Erythroblast (primary cell): Measurements from ENCODE around the gene RIOX2.

Experiments used
- DNase-seq, 2 experiments: peaks; one replicate each; lab custom pipeline; 2025; lab: John Stamatoyannopoulos, UW
- GATA1 ChIP-seq: IDR thresholded peaks from 2 replicates; pipeline ENCODE4 v1.6.1; 2011; ENCODE audit warnings: low read depth, mild to moderate bottlenecking, control low read depth, low read length, moderate library complexity
- POLR2A ChIP-seq: IDR thresholded peaks from 2 replicates; pipeline ENCODE4 v1.6.1; 2011; ENCODE audit warnings: mild to moderate bottlenecking, low read length

The RIOX2 gene

GRCh38 chr3:97954228-97954827, 17.9 kb downstream of the RIOX2 start:
- no peak for TF ChIP-seq POLR2A
- no peak for DNase-seq

GRCh38 chr3:97952872-97953271, 19.4 kb downstream of the RIOX2 start:
- DNase-seq: no peak
- no peak for TF ChIP-seq GATA1
- TF ChIP-seq POLR2A: no peak

- TF ChIP-seq GATA1: no peak
- no peak for DNase-seq
Measured at GRCh38 chr3:97952280-97952679, 20.0 kb downstream of the RIOX2 start.

- DNase-seq: no peak
- TF ChIP-seq GATA1: no peak
- no peak for TF ChIP-seq POLR2A
Measured at GRCh38 chr3:97950360-97950759, 21.9 kb downstream of the RIOX2 start.

GRCh38 chr3:97949743-97950142, 22.5 kb downstream of the RIOX2 start:
- no peak for TF ChIP-seq POLR2A

GRCh38 chr3:97949110-97949485, 23.1 kb downstream of the RIOX2 start:
- DNase-seq: no peak
- no peak for TF ChIP-seq GATA1
- no peak for TF ChIP-seq POLR2A

More at GRCh38 chr3:97949743-97950142, 22.5 kb downstream of the RIOX2 start:
- DNase-seq: no peak

- no peak for TF ChIP-seq POLR2A
- no peak for TF ChIP-seq GATA1
- DNase-seq: no peak
Measured at GRCh38 chr3:97948351-97949109, 23.7 kb downstream of the RIOX2 start.

- TF ChIP-seq GATA1 (no peak), POLR2A (no peak)
- DNase-seq: no peak
Measured at GRCh38 chr3:97942801-97943546, 29.3 kb downstream of the RIOX2 start.

- no peak for TF ChIP-seq GATA1
- TF ChIP-seq POLR2A: no peak
- no peak for DNase-seq
Measured at GRCh38 chr3:97940034-97940433, 32.2 kb downstream of the RIOX2 start.

- no peak for TF ChIP-seq GATA1
- TF ChIP-seq POLR2A: no peak
- DNase-seq: no peak
Measured at GRCh38 chr3:97939401-97939800, 32.8 kb downstream of the RIOX2 start.

- DNase-seq: no peak
- TF ChIP-seq GATA1 (no peak), POLR2A (no peak)
Measured at GRCh38 chr3:97938444-97938843, 33.8 kb downstream of the RIOX2 start.

- no peak for DNase-seq
- no peak for TF ChIP-seq POLR2A
- TF ChIP-seq GATA1: no peak
Measured at GRCh38 chr3:97937205-97937604, 35.0 kb downstream of the RIOX2 start.

- TF ChIP-seq GATA1: no peak
- TF ChIP-seq POLR2A: no peak
- no peak for DNase-seq
Measured at GRCh38 chr3:97935842-97936241, 36.4 kb downstream of the RIOX2 start.

- TF ChIP-seq POLR2A (no peak), GATA1 (no peak)
Measured at GRCh38 chr3:97934980-97935695, 37.1 kb downstream of the RIOX2 start.

More at GRCh38 chr3:97934980-97935695, 37.1 kb downstream of the RIOX2 start:
- DNase-seq: no peak
